AG09309 (cell line): ENCODE results near the gene OR10R2.

ENCODE experiments used
- DNase-seq: peaks from one replicate; pipeline ENCODE4 v3.0.0-alpha.2; 2010; ENCODE audit warnings: low read depth
- H3K4me3 ChIP-seq: 2 replicates; pipeline ENCODE4 v1.5.1; 2011; ENCODE audit warnings: mild to moderate bottlenecking, low read depth, low read length, moderate library complexity; ENCODE audit not compliant: control insufficient read depth
- CTCF ChIP-seq: IDR thresholded peaks from 2 replicates; pipeline ENCODE4 v1.5.1; 2011; ENCODE audit warnings: mild to moderate bottlenecking, low read depth, low read length, inconsistent platforms; ENCODE audit not compliant: insufficient read depth, control insufficient read depth; ENCODE audit errors: missing control alignments

The OR10R2 gene

GRCh38 chr1:158457246-158457645 is 14.8 kb upstream of the OR10R2 start:
- no peak for DNase-seq
- TF ChIP-seq CTCF = no peak

GRCh38 chr1:158458263-158458662 is 13.8 kb upstream of the OR10R2 start:
- no peak for TF ChIP-seq CTCF
- no peak overlapping the region for H3K4me3 ChIP-seq
- DNase-seq = no peak

More at GRCh38 chr1:158457246-158457645, 14.8 kb upstream of the OR10R2 start:
- no peak overlapping the region for H3K4me3 ChIP-seq

GRCh38 chr1:158461534-158461933 is 10.5 kb upstream of the OR10R2 start, which contains the start of gene OR10K1:
TSS of gene OR10K1 (plus strand) at chr1:158461834. CDS start at chr1:158465562, 3,728 bp downstream.
- DNase-seq = no peak
- H3K4me3 ChIP-seq = no peak within 1 kb of the TSS
- TF ChIP-seq CTCF = no peak

- no peak for TF ChIP-seq CTCF
- DNase-seq = no peak
- no peak overlapping the region for H3K4me3 ChIP-seq
Measured at GRCh38 chr1:158485455-158485854, 13.4 kb downstream of the OR10R2 start.

GRCh38 chr1:158491316-158491715 is 19.3 kb downstream of the OR10R2 start:
- TF ChIP-seq CTCF = no peak

GRCh38 chr1:158493054-158493453 is 21.0 kb downstream of the OR10R2 start:
- DNase-seq = no peak
- no peak overlapping the region for H3K4me3 ChIP-seq
- no peak for TF ChIP-seq CTCF

More at GRCh38 chr1:158491316-158491715, 19.3 kb downstream of the OR10R2 start:
- no peak for DNase-seq
- no peak overlapping the region for H3K4me3 ChIP-seq

- TF ChIP-seq CTCF = no peak
- no peak overlapping the region for H3K4me3 ChIP-seq
- DNase-seq = no peak
Measured at GRCh38 chr1:158494796-158495195, 22.8 kb downstream of the OR10R2 start.
